Endothelial cell of umbilical vein (primary cell): ENCODE data around the gene TUBB4B. TPM values are rescaled to one million over a fixed set of nuclear protein-coding genes. Genes with fewer than 3 reads are reported as not detected.
A peak's percentile ranks its signal among the peaks of the same experiment; 100 is the strongest.

Experiments used
- BruUV-seq: library from RNA; stranded (reverse); fragments of 400-500 nt; replicated peaks from 2 replicates; lab custom pipeline; 2021; lab: Mats Ljungman, UMichigan
- CTCF ChIA-PET: fragments of 300-600, 350-600 bp; sonication (Branson Sonifier 250); formaldehyde crosslinking; loops from one replicate; lab custom pipeline; 2021; ENCODE audit warnings: antibody characterized with exemption, inconsistent platforms; lab: Charles Lee
- POLR2A ChIA-PET: fragments of 300-600, 350-600 bp; sonication (Branson Sonifier 250); formaldehyde crosslinking; loops from one replicate; lab custom pipeline; 2021; ENCODE audit warnings: antibody characterized with exemption, inconsistent platforms; lab: Charles Lee
- DNase-seq: peaks from one replicate; pipeline ENCODE4 v3.0.0-alpha.2; 2011; ENCODE audit warnings: low read depth, low spot score
- FAIRE-seq: peaks from 2 replicates; lab custom pipeline; 2011; peaks lifted over from hg19 to GRCh38; lab: Jason Lieb, UNC
- H2AFZ ChIP-seq: 2 replicates; pipeline ENCODE4 v1.6.0; 2012; ENCODE audit warnings: low read depth, low read length, control low read depth, inconsistent platforms
- H3K27ac ChIP-seq: 2 replicates; pipeline ENCODE4 v1.5.1; 2011; ENCODE audit warnings: low read depth, mild to moderate bottlenecking, control low read depth, low read length, moderate library complexity; ENCODE audit not compliant: insufficient read depth
- H3K27me3 ChIP-seq, 2 experiments: 2 replicates each; pipeline versions ENCODE4 v1.6.0 to v1.6.1; 2011; ENCODE audit warnings: low read length in 2 of 2, mixed read lengths in 1 of 2; ENCODE audit not compliant: control insufficient read depth in 2 of 2, insufficient read depth in 2 of 2
- H3K36me3 ChIP-seq, 2 experiments: 2 replicates in 1 of 2; 3 replicates in 1 of 2; pipeline ENCODE4 v1.5.1; 2011; ENCODE audit warnings: low read length in 2 of 2, mild to moderate bottlenecking in 1 of 2, moderate library complexity in 1 of 2; ENCODE audit not compliant: control insufficient read depth in 2 of 2, insufficient read depth in 2 of 2; ENCODE audit errors: extremely low read depth in 1 of 2
- H3K4me1 ChIP-seq: 3 replicates; pipeline ENCODE4 v1.5.1; 2011; ENCODE audit warnings: mild to moderate bottlenecking, low read length; ENCODE audit not compliant: control insufficient read depth, insufficient read depth; ENCODE audit errors: extremely low read depth
- H3K4me2 ChIP-seq: 2 replicates; pipeline ENCODE4 v1.6.1; 2011; ENCODE audit warnings: low read length, control low read depth, mixed read lengths; ENCODE audit not compliant: insufficient read depth
- H3K4me3 ChIP-seq, 3 experiments: fragments of 200-600 bp in 1 of 3; sonication (generic), shearing (Covaris generic) in 1 of 3; replicated peaks in 1 of 3; 2 replicates each; pipeline ENCODE4 v1.5.1; 2011 to 2016; ENCODE audit warnings: control low read depth in 3 of 3, low read length in 3 of 3, mild to moderate bottlenecking in 2 of 3, inconsistent platforms in 1 of 3, low read depth in 1 of 3, moderate library complexity in 1 of 3; ENCODE audit not compliant: insufficient read depth in 1 of 3
- H3K79me2 ChIP-seq: 2 replicates; pipeline ENCODE4 v1.6.0; 2012; ENCODE audit warnings: low read length, inconsistent platforms; ENCODE audit not compliant: control insufficient read depth, insufficient read depth
- H3K9ac ChIP-seq: replicated peaks from 2 replicates; pipeline ENCODE3; 2011; ENCODE audit warnings: low read length, control low read depth; ENCODE audit not compliant: insufficient read depth; ENCODE audit errors: extremely low read depth
- H3K9me1 ChIP-seq: replicated peaks from 3 replicates; pipeline ENCODE4 v1.6.0; 2011; ENCODE audit warnings: mild to moderate bottlenecking, low read length; ENCODE audit not compliant: control insufficient read depth, insufficient read depth; ENCODE audit errors: extremely low read depth
- H3K9me3 ChIP-seq: replicated peaks from 2 replicates; pipeline ENCODE4 v1.5.1; 2012; ENCODE audit warnings: low read length, inconsistent platforms; ENCODE audit not compliant: control insufficient read depth, insufficient read depth
- H4K20me1 ChIP-seq: replicated peaks from 2 replicates; pipeline ENCODE3; 2011; ENCODE audit warnings: mild to moderate bottlenecking, low read length; ENCODE audit not compliant: control insufficient read depth, insufficient read depth; ENCODE audit errors: extremely low read depth
- EZH2 ChIP-seq: IDR thresholded peaks from 2 replicates; pipeline ENCODE4 v1.6.1; 2012; ENCODE audit warnings: borderline replicate concordance, low read depth, mild to moderate bottlenecking, moderate library complexity, low read length, inconsistent platforms; ENCODE audit not compliant: severe bottlenecking
- FOS ChIP-seq: IDR thresholded peaks from 2 replicates; pipeline ENCODE4 v1.6.1; 2011; ENCODE audit warnings: mild to moderate bottlenecking, low read length, moderate library complexity, borderline replicate concordance; ENCODE audit not compliant: insufficient read depth
- GATA2 ChIP-seq: IDR thresholded peaks from 2 replicates; pipeline ENCODE4 v1.7.0; 2011; ENCODE audit warnings: low read depth, mild to moderate bottlenecking, moderate library complexity, mixed read lengths, low read length; ENCODE audit not compliant: insufficient read length, insufficient read depth
- JUN ChIP-seq: IDR thresholded peaks from 2 replicates; pipeline ENCODE4 v1.6.1; 2011; ENCODE audit warnings: borderline replicate concordance, low read depth; ENCODE audit not compliant: insufficient read length, insufficient read depth
- MYC ChIP-seq: IDR thresholded peaks from one replicate; pipeline ENCODE4 v1.6.1; 2011; ENCODE audit warnings: mild to moderate bottlenecking, low read depth, low read length
- POLR2A ChIP-seq: IDR thresholded peaks from 2 replicates; pipeline ENCODE4 v1.6.1; 2012; ENCODE audit warnings: low read depth, mild to moderate bottlenecking, control low read depth, low read length
- POLR2AphosphoS5 ChIP-seq: IDR thresholded peaks from 2 replicates; pipeline ENCODE4 v1.6.1; 2012; ENCODE audit warnings: low read depth, mild to moderate bottlenecking, control low read depth, low read length, moderate library complexity; ENCODE audit not compliant: insufficient read depth
- dilution Hi-C: fragments of 300-500 bp; cut with MboI; formaldehyde crosslinking; loops from one replicate; pipeline ENCODE4 v1.15.0; 2019; ENCODE audit warnings: low sequenced_read_pairs; ENCODE audit not compliant: extremely low pct_ligation_motif_present
- intact Hi-C: fragments of 100-400 bp; cut with micrococcal nuclease; formaldehyde crosslinking; loops from one replicate; pipeline ENCODE4 v1.10.0; 2022
- polyA plus RNA-seq, 4 experiments: library from polyadenylated mRNA; depleted of rRNA in 3 of 4; stranded (reverse) in 3 of 4; unstranded in 1 of 4; fragments of >200 nt; gene quantifications; 2 replicates each; pipeline versions ENCODE4 v1.2.1 to v1.2.3, GENCODE V29; 2011 to 2012; ENCODE audit warnings: missing spikeins in 1 of 4
- total RNA-seq: library from RNA; stranded (reverse); gene quantifications from 2 replicates; pipeline ENCODE4 v1.2.3, GENCODE V29; 2021
- TF ChIP-seq, protein P1 (sequence below): IDR thresholded peaks from 2 replicates; pipeline ENCODE4 v1.6.1; 2011; ENCODE audit not compliant: insufficient read depth, insufficient read length
- TF ChIP-seq, protein P2 (sequence below), 2 donors: IDR thresholded peaks; 1 replicate in 1 of 2; 2 replicates in 1 of 2; pipeline ENCODE4 v1.5.1; 2011; ENCODE audit warnings: low read length in 2 of 2, mild to moderate bottlenecking in 2 of 2, moderate library complexity in 2 of 2, control low read depth in 1 of 2, inconsistent platforms in 1 of 2, low read depth in 1 of 2; ENCODE audit not compliant: insufficient read depth in 1 of 2; ENCODE audit errors: extremely low read depth in 1 of 2

The TUBB4B gene
- total and polyA plus RNA-seq, 2 donors (not counting 3 experiments of a cell fraction or from before 2014, with no cell fraction given), result 418 to 558 TPM

DNA sequence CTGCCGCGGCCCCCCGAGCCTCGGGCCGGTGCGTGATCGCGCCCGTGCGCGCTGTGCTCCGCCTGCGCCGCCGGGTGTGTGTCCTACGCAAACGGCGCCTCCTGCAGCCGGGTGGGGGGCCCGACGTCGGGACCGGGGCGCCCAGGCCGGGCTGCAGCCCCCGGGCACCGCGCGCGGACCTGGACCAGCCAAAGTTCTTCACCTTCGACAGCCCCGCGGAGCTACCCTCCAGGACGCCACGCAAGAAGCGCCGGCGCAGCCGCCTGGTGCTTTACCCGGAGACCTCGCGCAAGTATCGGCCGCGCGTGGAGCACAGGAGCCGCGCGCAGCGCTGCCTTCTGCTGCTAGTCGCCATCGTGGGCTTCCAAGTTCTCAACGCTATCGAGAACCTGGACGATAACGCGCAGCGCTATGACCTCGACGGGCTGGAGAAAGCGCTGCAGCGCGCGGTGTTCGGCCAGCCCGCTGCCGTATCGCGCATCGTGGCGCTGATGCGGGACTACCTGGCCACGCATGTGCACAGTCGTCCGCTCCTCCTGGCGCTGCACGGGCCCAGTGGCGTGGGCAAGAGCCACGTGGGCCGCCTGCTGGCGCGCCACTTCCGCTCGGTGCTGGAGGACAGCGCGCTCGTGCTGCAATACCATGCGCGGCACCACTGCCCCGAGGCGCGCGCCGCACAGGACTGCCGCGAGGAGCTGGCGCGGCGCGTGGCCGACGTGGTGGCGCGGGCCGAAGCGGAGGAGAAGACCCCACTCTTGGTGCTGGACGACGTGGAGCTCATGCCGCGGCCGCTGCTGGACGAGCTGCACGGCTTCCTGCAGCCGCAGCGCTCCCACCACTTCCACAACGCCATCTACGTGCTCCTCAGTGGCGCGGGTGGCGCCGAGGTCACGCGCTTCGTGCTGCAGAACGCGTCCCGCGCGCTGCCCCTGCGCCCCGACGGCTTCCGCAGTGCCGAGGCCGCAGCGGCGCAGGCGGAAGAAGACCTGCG is 37.9 kb downstream of the TUBB4B start:
- peaks cover 10% of the 10 kb centered on the region in 2 experiments for H3K36me3 ChIP-seq
- DNase-seq (no peak), FAIRE-seq (no peak)
- no peaks in the 10 kb centered on the region for H4K20me1 ChIP-seq
- H3K79me2 ChIP-seq, result peaks cover 42% of the 10 kb centered on the region
- POLR2A ChIA-PET, result no interaction called here
- H3K27me3 ChIP-seq, result no peaks in the 10 kb centered on the region
- H3K27ac ChIP-seq, result peak overlapping the region; percentile 91
- peak overlapping the region; percentile 79 for H3K9ac ChIP-seq
- no peaks in the 10 kb centered on the region for H3K9me1 ChIP-seq
- peak overlapping the region; percentile 52 for H3K4me2 ChIP-seq
- no peak overlapping the region for H2AFZ ChIP-seq
- peaks cover 28% of the 10 kb centered on the region for H3K4me1 ChIP-seq
- no peak for TF ChIP-seq FOS
- dilution Hi-C loops, result no loop called here
- no peaks in the 10 kb centered on the region for H3K9me3 ChIP-seq
- H3K4me3 ChIP-seq, result peak overlapping the region; percentile 39 to 60 (median 51)
- CTCF ChIA-PET, result interaction anchor here (1.1 to 2.7 kb wide), 3 partner anchors 8 to 23 kb away, joined by 4 to 23 read pairs (median 4); partner anchors contain the start of gene NRARP
- intact Hi-C loops, result no loop called here
- no TSS peak for BruUV-seq

DNA sequence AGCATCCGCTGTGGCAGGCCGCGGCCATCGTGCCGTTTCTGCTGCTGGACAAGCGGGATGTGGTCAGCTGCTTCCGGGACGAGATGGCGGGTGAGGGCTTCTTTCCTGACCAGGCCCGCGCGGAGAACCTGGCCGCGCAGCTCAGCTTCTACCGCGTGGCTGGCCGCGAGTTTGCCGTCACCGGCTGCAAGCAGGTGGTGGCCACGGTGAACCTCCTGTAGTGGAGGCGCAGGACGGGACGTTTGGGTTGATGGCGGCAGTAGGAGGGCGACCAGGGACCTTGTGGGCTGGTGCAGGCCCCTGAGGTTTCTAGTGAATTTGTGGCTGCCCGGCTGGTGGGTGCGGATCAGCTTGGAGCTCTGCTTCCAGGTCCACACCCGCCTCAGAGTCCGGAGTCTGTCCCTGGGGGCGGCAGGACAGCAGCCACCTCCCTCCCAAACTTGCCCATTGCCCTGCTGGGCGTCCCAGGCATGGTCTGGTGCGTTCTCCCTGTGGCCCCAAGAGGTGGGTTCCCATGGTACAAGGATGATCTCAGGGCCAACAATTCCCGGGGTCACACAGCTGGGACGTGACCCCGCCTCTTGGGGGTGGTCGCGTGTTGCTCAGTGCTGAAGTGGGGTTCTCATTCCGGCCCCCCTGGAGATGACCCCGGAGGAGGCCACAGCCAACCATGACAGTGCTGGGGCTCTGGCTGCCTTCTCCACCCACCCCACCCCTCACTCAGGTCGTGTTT is 38.8 kb downstream of the TUBB4B start:
- FAIRE-seq (no peak), DNase-seq (no peak)
- dilution Hi-C loops (no loop called here), intact Hi-C loops (no loop called here)
- Histone ChIP-seq H3K27me3 (no peaks in the 10 kb centered on the region), H4K20me1 (no peaks in the 10 kb centered on the region), H3K9me3 (no peaks in the 10 kb centered on the region), H3K9ac (no peak overlapping the region), H3K27ac (no peak overlapping the region), H3K79me2 (peaks cover 42% of the 10 kb centered on the region), H2AFZ (no peak overlapping the region), H3K4me2 (no peak overlapping the region), H3K9me1 (no peaks in the 10 kb centered on the region), H3K36me3 (peaks cover 10% of the 10 kb centered on the region in 2 experiments), H3K4me1 (peaks cover 28% of the 10 kb centered on the region), H3K4me3 (no peak overlapping the region)
- no peak for TF ChIP-seq GATA2
- TF ChIP-seq POLR2A, result no peak
- no peak for TF ChIP-seq FOS
- TF ChIP-seq JUN, result no peak
- TF ChIP-seq, protein P1, sequence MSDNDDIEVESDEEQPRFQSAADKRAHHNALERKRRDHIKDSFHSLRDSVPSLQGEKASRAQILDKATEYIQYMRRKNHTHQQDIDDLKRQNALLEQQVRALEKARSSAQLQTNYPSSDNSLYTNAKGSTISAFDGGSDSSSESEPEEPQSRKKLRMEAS, result no peak
- no peak for TF ChIP-seq MYC
- TF ChIP-seq POLR2AphosphoS5, result no peak
- no peak for TF ChIP-seq EZH2
- TF ChIP-seq, protein P2, sequence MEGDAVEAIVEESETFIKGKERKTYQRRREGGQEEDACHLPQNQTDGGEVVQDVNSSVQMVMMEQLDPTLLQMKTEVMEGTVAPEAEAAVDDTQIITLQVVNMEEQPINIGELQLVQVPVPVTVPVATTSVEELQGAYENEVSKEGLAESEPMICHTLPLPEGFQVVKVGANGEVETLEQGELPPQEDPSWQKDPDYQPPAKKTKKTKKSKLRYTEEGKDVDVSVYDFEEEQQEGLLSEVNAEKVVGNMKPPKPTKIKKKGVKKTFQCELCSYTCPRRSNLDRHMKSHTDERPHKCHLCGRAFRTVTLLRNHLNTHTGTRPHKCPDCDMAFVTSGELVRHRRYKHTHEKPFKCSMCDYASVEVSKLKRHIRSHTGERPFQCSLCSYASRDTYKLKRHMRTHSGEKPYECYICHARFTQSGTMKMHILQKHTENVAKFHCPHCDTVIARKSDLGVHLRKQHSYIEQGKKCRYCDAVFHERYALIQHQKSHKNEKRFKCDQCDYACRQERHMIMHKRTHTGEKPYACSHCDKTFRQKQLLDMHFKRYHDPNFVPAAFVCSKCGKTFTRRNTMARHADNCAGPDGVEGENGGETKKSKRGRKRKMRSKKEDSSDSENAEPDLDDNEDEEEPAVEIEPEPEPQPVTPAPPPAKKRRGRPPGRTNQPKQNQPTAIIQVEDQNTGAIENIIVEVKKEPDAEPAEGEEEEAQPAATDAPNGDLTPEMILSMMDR (IDR thresholded peaks at IDR 0.05; ENCODE audit: extremely low read depth in 1 of 2, insufficient read depth in 1 of 2, low read depth in 1 of 2, low read length in 2 of 2), result no peak
- CTCF ChIA-PET, result interaction anchor here (0.9 to 1.3 kb wide), 3 partner anchors 18 to 43 kb away, joined by 4 read pairs; partner anchors contain the start of gene NRARP
- POLR2A ChIA-PET, result no interaction called here
- BruUV-seq, result TSS peak; percentile 3
